Tibial nerve (tissue), 4 donors: Measurements from ENCODE around the gene LIG4. TPM values are rescaled to one million over a fixed set of nuclear protein-coding genes. Genes with fewer than 3 reads are reported as not detected.

Source experiments
- DNase-seq, 2 donors: peaks; one replicate each; pipeline ENCODE4 v3.0.0-alpha.2; 2019; ENCODE audit warnings: low spot score in 2 of 2
- H3K27ac ChIP-seq, 4 donors: fragments of 200-600 bp; sonication (generic) in 3 of 4; one replicate each; pipeline ENCODE4 v1.5.1; 2017 to 2019; ENCODE audit warnings: mild to moderate bottlenecking in 1 of 4
- H3K27me3 ChIP-seq, 2 donors: fragments of 200-600 bp; sonication (generic) in 1 of 2; one replicate each; pipeline versions ENCODE4 v1.5.1 to v1.6.0; 2017 to 2019
- H3K36me3 ChIP-seq, 3 donors: fragments of 200-600 bp; sonication (generic); one replicate each; pipeline ENCODE4 v1.5.1; 2018 to 2019
- H3K4me1 ChIP-seq, 4 donors: fragments of 200-600 bp; sonication (generic) in 3 of 4; one replicate each; pipeline ENCODE4 v1.5.1; 2017 to 2019
- H3K4me3 ChIP-seq, 4 donors: fragments of 200-600 bp; sonication (generic) in 3 of 4; one replicate each; pipeline ENCODE4 v1.5.1; 2017 to 2019; ENCODE audit warnings: mild to moderate bottlenecking in 1 of 4, moderate library complexity in 1 of 4
- H3K9me3 ChIP-seq, 4 donors: fragments of 200-600 bp; sonication (generic) in 3 of 4; one replicate each; pipeline ENCODE4 v1.5.1; 2017 to 2019
- EP300 ChIP-seq, 2 donors: sonication (generic); formaldehyde crosslinking; IDR thresholded peaks; one replicate each; pipeline ENCODE4 v1.6.1; 2017; ENCODE audit warnings: antibody characterized with exemption in 2 of 2, mild to moderate bottlenecking in 1 of 2
- POLR2A ChIP-seq, 2 donors: fragments of 450-650 bp; IDR thresholded peaks; one replicate each; pipeline ENCODE4 v1.6.1; 2017; ENCODE audit warnings: antibody characterized with exemption in 2 of 2, mild to moderate bottlenecking in 2 of 2, moderate library complexity in 2 of 2
- WGBS, 2 donors: methylation state at CpG; one replicate each; pipeline ENCODE4 v1.1.5; 2018; 5-methylcytosine and 5-hydroxymethylcytosine counted together
- total RNA-seq, 4 donors: library from RNA; depleted of rRNA; stranded (reverse); fragments of >200 nt; gene quantifications; one replicate each; pipeline ENCODE4 v1.1.0, GENCODE V29; 2016
- TF ChIP-seq, protein P1 (sequence below), 5 experiments: fragments of 200-600 bp in 3 of 5; fragments of 450-650 bp in 2 of 5; sonication (generic) in 3 of 5; IDR thresholded peaks; one replicate each; pipeline ENCODE4 v1.5.1; 2016 to 2019; ENCODE audit warnings: antibody characterized with exemption in 5 of 5, mild to moderate bottlenecking in 3 of 5, moderate library complexity in 2 of 5

The LIG4 gene
- total RNA-seq, 4 donors from 2014 or later, result 8.0 to 9.9 (median 9.4) TPM

DNA sequence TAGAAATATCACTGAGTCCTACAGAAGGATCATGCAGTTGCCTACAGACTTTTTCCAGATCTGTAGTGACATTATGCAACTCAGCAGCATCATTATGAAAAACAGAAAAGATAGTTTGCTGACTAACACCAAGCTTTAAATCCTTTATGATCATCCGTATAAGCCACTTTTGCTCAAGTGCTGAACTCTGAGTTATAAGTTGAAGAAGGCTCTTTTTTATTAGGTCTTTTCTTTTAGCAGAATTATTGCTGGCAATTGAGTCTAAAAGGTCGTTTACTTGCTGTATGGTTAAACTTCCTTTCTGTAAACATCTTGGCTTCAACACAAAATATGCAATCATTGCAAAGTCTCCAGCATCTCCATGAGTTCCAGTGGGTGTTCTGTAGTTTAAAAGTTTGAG is 4.8 kb downstream of the LIG4 start:
- TF ChIP-seq POLR2A (IDR thresholded peaks at IDR 0.05), result no peak
- peaks cover 0 to 14% (median 2%) of the 10 kb centered on the region in 4 donors for H3K4me1 ChIP-seq
- DNase-seq, result no peak
- no peaks in the 10 kb centered on the region for H3K27me3 ChIP-seq
- no peak overlapping the region for H3K4me3 ChIP-seq
- WGBS, 2 donors, result 67 to 78% methylated on average over 2 of the region's 2 CpGs
- H3K36me3 ChIP-seq, result peaks cover 0 to 30% (median 0%) of the 10 kb centered on the region in 3 donors
- no peak overlapping the region for H3K27ac ChIP-seq
- peaks cover 0 to 4% (median 0%) of the 10 kb centered on the region in 4 donors for H3K9me3 ChIP-seq

DNA sequence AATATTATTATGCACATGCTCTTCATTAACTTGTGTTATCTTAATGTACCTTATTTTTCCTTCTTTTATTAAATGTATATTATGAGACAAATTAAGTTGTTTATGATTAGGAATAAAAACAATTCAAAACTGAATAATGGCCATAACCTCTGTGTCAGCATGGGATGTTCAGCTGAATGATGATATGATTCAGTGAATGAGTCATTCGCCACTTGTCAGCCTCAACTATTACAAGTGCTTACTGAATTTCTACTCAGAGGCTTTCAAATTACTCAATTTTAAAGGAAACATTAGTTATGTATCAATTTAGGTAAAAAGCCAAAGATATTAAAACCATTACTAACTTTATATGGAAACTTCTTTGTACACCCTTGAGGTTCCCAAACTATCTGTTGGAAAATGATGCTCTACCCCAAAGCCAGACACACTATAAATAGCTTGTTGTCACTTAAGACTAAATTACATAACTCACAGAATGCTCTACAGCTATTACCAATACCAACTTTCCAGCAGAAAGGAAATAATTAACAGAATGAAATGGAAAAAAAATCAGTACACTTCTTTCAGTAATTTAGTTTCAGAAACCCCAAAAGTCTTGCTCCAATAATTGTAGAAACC is 14.4 kb downstream of the LIG4 start:
- H3K4me3 ChIP-seq, result no peak overlapping the region
- 79 to 88% methylated on average over 1 of the region's 1 CpG for WGBS, 2 donors
- no peaks in the 10 kb centered on the region for H3K36me3 ChIP-seq
- no peak overlapping the region for H3K27ac ChIP-seq
- TF ChIP-seq, protein P1, sequence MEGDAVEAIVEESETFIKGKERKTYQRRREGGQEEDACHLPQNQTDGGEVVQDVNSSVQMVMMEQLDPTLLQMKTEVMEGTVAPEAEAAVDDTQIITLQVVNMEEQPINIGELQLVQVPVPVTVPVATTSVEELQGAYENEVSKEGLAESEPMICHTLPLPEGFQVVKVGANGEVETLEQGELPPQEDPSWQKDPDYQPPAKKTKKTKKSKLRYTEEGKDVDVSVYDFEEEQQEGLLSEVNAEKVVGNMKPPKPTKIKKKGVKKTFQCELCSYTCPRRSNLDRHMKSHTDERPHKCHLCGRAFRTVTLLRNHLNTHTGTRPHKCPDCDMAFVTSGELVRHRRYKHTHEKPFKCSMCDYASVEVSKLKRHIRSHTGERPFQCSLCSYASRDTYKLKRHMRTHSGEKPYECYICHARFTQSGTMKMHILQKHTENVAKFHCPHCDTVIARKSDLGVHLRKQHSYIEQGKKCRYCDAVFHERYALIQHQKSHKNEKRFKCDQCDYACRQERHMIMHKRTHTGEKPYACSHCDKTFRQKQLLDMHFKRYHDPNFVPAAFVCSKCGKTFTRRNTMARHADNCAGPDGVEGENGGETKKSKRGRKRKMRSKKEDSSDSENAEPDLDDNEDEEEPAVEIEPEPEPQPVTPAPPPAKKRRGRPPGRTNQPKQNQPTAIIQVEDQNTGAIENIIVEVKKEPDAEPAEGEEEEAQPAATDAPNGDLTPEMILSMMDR (IDR thresholded peaks at IDR 0.05), result no peak
- TF ChIP-seq POLR2A (IDR thresholded peaks at IDR 0.05), result no peak
- TF ChIP-seq EP300 (IDR thresholded peaks at IDR 0.05), result no peak
- H3K9me3 ChIP-seq, result no peaks in the 10 kb centered on the region
- DNase-seq, result no peak
- no peaks in the 10 kb centered on the region for H3K4me1 ChIP-seq
- no peaks in the 10 kb centered on the region for H3K27me3 ChIP-seq

DNA sequence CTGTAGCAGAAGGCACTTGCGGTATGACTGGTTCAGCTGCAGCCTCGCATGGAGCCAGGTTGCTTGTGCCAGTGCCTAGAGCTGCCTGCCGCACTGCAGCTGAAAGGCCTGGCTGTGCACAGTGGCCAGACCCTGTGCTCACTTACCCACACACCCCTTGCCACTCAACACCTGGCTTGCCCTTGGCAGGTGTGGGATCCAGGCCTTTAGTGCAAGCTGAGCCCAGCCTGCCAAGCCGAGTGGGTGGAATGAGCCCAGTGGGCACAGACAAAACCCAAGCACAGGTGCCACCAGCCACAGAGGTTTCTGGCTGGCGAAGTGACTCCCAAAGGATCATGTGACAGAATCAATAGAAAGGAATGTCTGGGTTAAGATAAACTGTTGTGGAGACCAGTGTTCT is 19.5 kb downstream of the LIG4 start:
- Histone ChIP-seq H3K27ac (no peak overlapping the region), H3K4me3 (no peak overlapping the region), H3K9me3 (peaks cover 0 to 18% (median 1%) of the 10 kb centered on the region in 4 donors), H3K4me1 (no peaks in the 10 kb centered on the region), H3K27me3 (no peaks in the 10 kb centered on the region), H3K36me3 (no peaks in the 10 kb centered on the region)
- no peak for DNase-seq
- 84 to 95% methylated on average over 5 of the region's 5 CpGs for WGBS, 2 donors
- TF ChIP-seq POLR2A (IDR thresholded peaks at IDR 0.05), result no peak
- no peak for TF ChIP-seq EP300 (IDR thresholded peaks at IDR 0.05)
- TF ChIP-seq, protein P1 (IDR thresholded peaks at IDR 0.05), result no peak

DNA sequence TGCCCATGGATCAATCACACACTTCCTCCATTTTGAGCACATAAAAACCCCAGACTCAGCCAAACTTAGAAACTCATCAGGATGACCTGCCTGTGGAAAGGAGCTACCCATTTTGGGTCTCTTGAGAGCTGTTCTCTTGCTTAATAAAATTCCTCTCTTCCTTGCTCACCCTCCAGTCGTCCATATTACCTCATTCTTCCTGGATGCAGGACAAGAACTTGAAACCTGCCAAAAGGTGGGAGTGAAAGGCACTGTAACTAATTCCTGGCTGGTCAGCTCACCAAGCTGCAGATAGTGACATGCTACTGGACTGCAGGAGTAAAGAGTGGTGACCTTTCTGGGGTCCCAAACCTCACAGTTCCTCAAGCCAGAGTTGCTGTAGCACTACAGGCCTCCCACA is 20.2 kb downstream of the LIG4 start:
- 46 to 53% methylated on average over 1 of the region's 1 CpG for WGBS, 2 donors
- H3K36me3 ChIP-seq, result no peaks in the 10 kb centered on the region
- H3K4me1 ChIP-seq, result no peaks in the 10 kb centered on the region
- TF ChIP-seq, protein P1 (IDR thresholded peaks at IDR 0.05), result no peak
- TF ChIP-seq POLR2A (IDR thresholded peaks at IDR 0.05), result no peak
- TF ChIP-seq EP300 (IDR thresholded peaks at IDR 0.05), result no peak
- H3K27me3 ChIP-seq, result no peaks in the 10 kb centered on the region
- peaks cover 0 to 18% (median 1%) of the 10 kb centered on the region in 4 donors for H3K9me3 ChIP-seq
- no peak overlapping the region for H3K4me3 ChIP-seq
- no peak for DNase-seq
- H3K27ac ChIP-seq, result no peak overlapping the region

DNA sequence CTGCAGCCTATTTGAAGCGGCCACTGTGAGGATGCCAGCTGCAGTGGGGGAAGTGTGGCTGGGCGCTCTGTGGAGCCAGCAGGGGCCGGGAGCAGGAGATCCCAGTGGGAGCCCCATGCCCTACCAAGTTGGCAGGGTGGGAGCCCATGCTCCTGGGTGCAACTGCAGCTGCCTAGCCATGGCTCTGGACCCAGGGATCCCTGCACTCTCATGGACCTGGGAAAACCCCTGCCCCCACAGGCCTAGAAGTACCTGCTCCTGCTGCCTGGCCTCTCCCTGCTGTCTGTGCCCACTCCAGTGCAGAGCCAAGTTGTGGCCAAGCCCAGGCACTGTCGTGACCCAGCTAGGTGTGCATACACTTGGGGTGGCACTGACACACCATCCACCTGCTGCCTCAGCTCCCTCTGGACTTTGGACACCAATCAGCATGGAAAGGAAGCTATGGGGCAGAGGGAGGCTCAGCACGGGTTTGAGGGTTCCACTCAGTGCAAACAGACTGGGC is 20.9 kb downstream of the LIG4 start:
- TF ChIP-seq, protein P1 (IDR thresholded peaks at IDR 0.05), result no peak
- TF ChIP-seq EP300 (IDR thresholded peaks at IDR 0.05) (no peak), POLR2A (IDR thresholded peaks at IDR 0.05) (no peak)
- Histone ChIP-seq H3K36me3 (no peaks in the 10 kb centered on the region), H3K4me1 (no peaks in the 10 kb centered on the region), H3K27ac (no peak overlapping the region), H3K27me3 (no peaks in the 10 kb centered on the region), H3K9me3 (peaks cover 0 to 18% (median 1%) of the 10 kb centered on the region in 4 donors), H3K4me3 (no peak overlapping the region)
- WGBS, 2 donors, result 85 to 87% methylated on average over 5 of the region's 5 CpGs
- no peak for DNase-seq
